ENCODE data around the gene UBE2O.

UBE2O gene

GRCh38 chr17:76411247-76411646 lies 41.7 kb downstream of the UBE2O start:
- Histone ChIP-seq H3K4me2 (ENCODE audit: low read length) (no peak overlapping the region), H3K9me3 (ENCODE audit: control insufficient read depth, low read length) (no peaks in the 10 kb centered on the region), H3K27ac (no peak overlapping the region), H3K4me3 (ENCODE audit: low read depth, low read length) (no peak overlapping the region), H3K27me3 (ENCODE audit: control insufficient read depth, insufficient read depth, low read length) (no peaks in the 10 kb centered on the region), H2AFZ (no peak overlapping the region), H3K4me1 (peaks cover 8% of the 10 kb centered on the region), H3K79me2 (peaks cover 33% of the 10 kb centered on the region), H3K9ac (no peak overlapping the region), H3K36me3 (ENCODE audit: control insufficient read depth, insufficient read depth, low read length) (no peaks in the 10 kb centered on the region)
- TF ChIP-seq CTCF (IDR thresholded peaks at IDR 0.05) = no peak

GRCh38 chr17:76410328-76410965 lies 42.5 kb downstream of the UBE2O start:
- Histone ChIP-seq H3K4me2 (ENCODE audit: low read length) (no peak overlapping the region), H3K36me3 (ENCODE audit: control insufficient read depth, insufficient read depth, low read length) (no peaks in the 10 kb centered on the region), H3K4me3 (ENCODE audit: low read depth, low read length) (no peak overlapping the region), H3K4me1 (peaks cover 13% of the 10 kb centered on the region), H3K9me3 (ENCODE audit: control insufficient read depth, low read length) (no peaks in the 10 kb centered on the region), H3K9ac (no peak overlapping the region), H3K79me2 (peaks cover 31% of the 10 kb centered on the region), H3K27me3 (ENCODE audit: control insufficient read depth, insufficient read depth, low read length) (no peaks in the 10 kb centered on the region), H3K27ac (no peak overlapping the region), H2AFZ (no peak overlapping the region)
- TF ChIP-seq CTCF (IDR thresholded peaks at IDR 0.05) = no peak

GRCh38 chr17:76408037-76408849 lies 44.7 kb downstream of the UBE2O start:
- Histone ChIP-seq H3K4me1 (peaks cover 7% of the 10 kb centered on the region), H3K9ac (no peak overlapping the region), H3K27ac (no peak overlapping the region), H3K4me3 (ENCODE audit: low read depth, low read length) (no peak overlapping the region), H3K27me3 (ENCODE audit: control insufficient read depth, insufficient read depth, low read length) (no peaks in the 10 kb centered on the region), H3K9me3 (ENCODE audit: control insufficient read depth, low read length) (no peaks in the 10 kb centered on the region), H3K4me2 (ENCODE audit: low read length) (no peak overlapping the region), H3K36me3 (ENCODE audit: control insufficient read depth, insufficient read depth, low read length) (no peaks in the 10 kb centered on the region), H3K79me2 (peaks cover 19% of the 10 kb centered on the region), H2AFZ (no peak overlapping the region)
- TF ChIP-seq CTCF (IDR thresholded peaks at IDR 0.05) = peak; percentile 91

- no peaks in the 10 kb centered on the region for H3K27me3 ChIP-seq (ENCODE audit: control insufficient read depth, insufficient read depth, low read length)
- no peak overlapping the region for H3K4me3 ChIP-seq (ENCODE audit: low read depth, low read length)
- H3K36me3 ChIP-seq (ENCODE audit: control insufficient read depth, insufficient read depth, low read length) = no peaks in the 10 kb centered on the region
- no peak overlapping the region for H2AFZ ChIP-seq
- H3K79me2 ChIP-seq = peaks cover 14% of the 10 kb centered on the region
- no peaks in the 10 kb centered on the region for H3K9me3 ChIP-seq (ENCODE audit: control insufficient read depth, low read length)
- no peak overlapping the region for H3K27ac ChIP-seq
- H3K9ac ChIP-seq = no peak overlapping the region
- H3K4me1 ChIP-seq = peaks cover 7% of the 10 kb centered on the region
- no peak for TF ChIP-seq CTCF (IDR thresholded peaks at IDR 0.05)
- no peak overlapping the region for H3K4me2 ChIP-seq (ENCODE audit: low read length)
These were observed 45.4 kb downstream of the UBE2O start for GRCh38 chr17:76407509-76407908.
